ENCODE data around the gene CUL5.
A peak's percentile ranks its signal among the peaks of the same experiment; 100 is the strongest.

The CUL5 gene

DNA sequence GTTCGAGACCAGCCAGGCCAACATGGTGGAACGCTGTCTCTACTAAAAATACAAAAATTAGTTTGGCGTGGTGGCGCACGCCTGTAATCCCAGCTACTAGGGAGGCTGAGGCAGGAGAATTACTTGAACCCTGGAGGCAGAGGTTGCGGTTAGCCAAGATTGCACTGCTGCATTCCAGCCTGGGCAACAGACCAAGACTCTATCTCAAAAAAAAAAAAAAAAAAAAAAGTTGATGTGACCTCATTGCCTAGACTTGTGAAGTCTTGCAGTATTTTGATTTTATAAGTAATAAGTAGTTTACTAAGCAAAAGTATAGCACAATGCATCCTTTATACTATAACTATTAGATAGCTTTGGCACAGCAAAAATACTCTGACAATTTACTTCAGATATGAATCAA is 9.9 kb upstream of the CUL5 start:
- Histone ChIP-seq H3K27ac (ENCODE audit: low read depth, low read length) (no peak overlapping the region), H3K4me3 (ENCODE audit: low read length) (no peak overlapping the region), H3K9me2 (replicated peaks; ENCODE audit: control insufficient read depth, low read length) (no peaks in the 10 kb centered on the region), H3K27me3 (ENCODE audit: control insufficient read depth, low read length) (peaks cover 5% of the 10 kb centered on the region), H3K36me3 (ENCODE audit: control insufficient read depth, low read length) (no peaks in the 10 kb centered on the region), H3K79me2 (ENCODE audit: control insufficient read depth, low read length) (no peaks in the 10 kb centered on the region), H3K4me1 (ENCODE audit: control insufficient read depth, low read length) (no peaks in the 10 kb centered on the region), H3K4me2 (ENCODE audit: low read length) (no peak overlapping the region), H4K20me1 (ENCODE audit: control insufficient read depth, insufficient read depth, low read depth, low read length) (no peaks in the 10 kb centered on the region), H3K9me3 (ENCODE audit: control insufficient read depth, insufficient read depth, low read length) (no peaks in the 10 kb centered on the region), H3F3A (ENCODE audit: control insufficient read depth, insufficient read depth) (no peaks in the 10 kb centered on the region)
- TF ChIP-seq EZH2phosphoT487 (IDR thresholded peaks at IDR 0.05; ENCODE audit: borderline replicate concordance, low read length): no peak
- TF ChIP-seq, protein P1, sequence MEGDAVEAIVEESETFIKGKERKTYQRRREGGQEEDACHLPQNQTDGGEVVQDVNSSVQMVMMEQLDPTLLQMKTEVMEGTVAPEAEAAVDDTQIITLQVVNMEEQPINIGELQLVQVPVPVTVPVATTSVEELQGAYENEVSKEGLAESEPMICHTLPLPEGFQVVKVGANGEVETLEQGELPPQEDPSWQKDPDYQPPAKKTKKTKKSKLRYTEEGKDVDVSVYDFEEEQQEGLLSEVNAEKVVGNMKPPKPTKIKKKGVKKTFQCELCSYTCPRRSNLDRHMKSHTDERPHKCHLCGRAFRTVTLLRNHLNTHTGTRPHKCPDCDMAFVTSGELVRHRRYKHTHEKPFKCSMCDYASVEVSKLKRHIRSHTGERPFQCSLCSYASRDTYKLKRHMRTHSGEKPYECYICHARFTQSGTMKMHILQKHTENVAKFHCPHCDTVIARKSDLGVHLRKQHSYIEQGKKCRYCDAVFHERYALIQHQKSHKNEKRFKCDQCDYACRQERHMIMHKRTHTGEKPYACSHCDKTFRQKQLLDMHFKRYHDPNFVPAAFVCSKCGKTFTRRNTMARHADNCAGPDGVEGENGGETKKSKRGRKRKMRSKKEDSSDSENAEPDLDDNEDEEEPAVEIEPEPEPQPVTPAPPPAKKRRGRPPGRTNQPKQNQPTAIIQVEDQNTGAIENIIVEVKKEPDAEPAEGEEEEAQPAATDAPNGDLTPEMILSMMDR (IDR thresholded peaks at IDR 0.05; ENCODE audit: low read depth, low read length, poor library complexity, severe bottlenecking): no peak

DNA sequence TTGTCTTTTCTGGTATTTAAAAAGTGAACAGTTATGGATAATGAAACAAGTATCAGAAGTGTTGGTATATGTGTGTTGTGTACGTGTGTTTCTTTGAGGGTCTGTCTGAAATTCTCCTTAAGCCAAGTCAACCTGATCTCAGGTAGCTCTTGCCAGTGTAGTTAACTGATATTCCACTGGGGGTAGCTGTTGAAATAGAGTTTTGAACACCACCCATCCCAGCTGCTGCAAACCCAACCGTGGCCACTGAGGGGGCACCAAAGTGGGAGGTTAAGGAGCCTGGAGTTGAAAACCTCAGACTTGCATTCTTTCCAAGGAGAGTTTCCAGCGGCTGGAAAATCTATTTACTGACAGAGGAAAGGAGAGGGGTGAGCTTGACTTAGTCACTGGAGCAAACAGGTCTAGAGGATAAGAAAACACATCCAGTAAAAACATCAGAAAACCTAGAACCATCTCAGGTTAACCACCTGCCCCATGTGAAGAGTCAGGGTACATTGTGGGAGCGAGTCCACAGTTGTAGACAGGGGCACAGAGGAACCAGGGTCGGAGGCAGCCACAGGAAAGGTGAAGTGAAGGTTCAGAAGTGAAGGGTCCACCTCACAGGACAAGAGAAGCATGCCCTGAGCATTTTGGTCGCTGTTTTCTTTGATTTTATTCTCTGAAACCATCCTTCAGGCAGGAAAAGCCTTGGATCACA is 8.8 kb upstream of the CUL5 start:
- Histone ChIP-seq H3K4me3 (ENCODE audit: low read length) (no peak overlapping the region), H3K27ac (ENCODE audit: low read depth, low read length) (no peak overlapping the region), H4K20me1 (ENCODE audit: control insufficient read depth, insufficient read depth, low read depth, low read length) (no peaks in the 10 kb centered on the region), H3K9me2 (replicated peaks; ENCODE audit: control insufficient read depth, low read length) (no peaks in the 10 kb centered on the region), H3K79me2 (ENCODE audit: control insufficient read depth, low read length) (no peaks in the 10 kb centered on the region), H3K27me3 (ENCODE audit: control insufficient read depth, low read length) (peaks cover 3% of the 10 kb centered on the region), H3K36me3 (ENCODE audit: control insufficient read depth, low read length) (no peaks in the 10 kb centered on the region), H3K9me3 (ENCODE audit: control insufficient read depth, insufficient read depth, low read length) (no peaks in the 10 kb centered on the region), H3K4me2 (ENCODE audit: low read length) (no peak overlapping the region), H3K4me1 (ENCODE audit: control insufficient read depth, low read length) (no peaks in the 10 kb centered on the region), H3F3A (ENCODE audit: control insufficient read depth, insufficient read depth) (no peaks in the 10 kb centered on the region)
- TF ChIP-seq EZH2phosphoT487 (IDR thresholded peaks at IDR 0.05; ENCODE audit: borderline replicate concordance, low read length): no peak
- TF ChIP-seq, protein P1 (IDR thresholded peaks at IDR 0.05; ENCODE audit: low read depth, low read length, poor library complexity, severe bottlenecking): peak; percentile 84

DNA sequence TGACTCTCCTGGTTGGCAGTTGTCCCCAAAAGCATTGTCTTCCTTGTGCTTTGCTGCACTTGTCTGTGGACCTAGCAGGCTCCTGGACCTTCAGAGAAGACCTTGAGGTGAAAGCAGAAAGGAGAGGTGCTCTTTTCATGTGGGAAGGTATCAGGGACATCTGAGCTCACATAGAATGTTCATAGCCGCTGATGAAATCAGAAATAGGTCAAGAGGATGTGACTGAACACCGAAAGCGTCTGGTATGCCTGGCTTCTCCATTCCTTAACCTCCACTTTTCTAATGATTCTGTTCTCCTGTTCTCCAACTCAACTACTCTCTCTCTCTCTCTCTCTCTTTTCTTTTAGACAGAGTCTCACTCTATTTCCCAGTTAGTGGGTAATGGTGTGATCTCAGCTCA is 6.2 kb upstream of the CUL5 start:
- Histone ChIP-seq H3K36me3 (ENCODE audit: control insufficient read depth, low read length) (no peaks in the 10 kb centered on the region), H3K4me1 (ENCODE audit: control insufficient read depth, low read length) (no peaks in the 10 kb centered on the region), H3K9me3 (ENCODE audit: control insufficient read depth, insufficient read depth, low read length) (no peaks in the 10 kb centered on the region), H3K27me3 (ENCODE audit: control insufficient read depth, low read length) (no peaks in the 10 kb centered on the region), H3K27ac (ENCODE audit: low read depth, low read length) (no peak overlapping the region), H3K4me2 (ENCODE audit: low read length) (no peak overlapping the region), H3K79me2 (ENCODE audit: control insufficient read depth, low read length) (no peaks in the 10 kb centered on the region), H4K20me1 (ENCODE audit: control insufficient read depth, insufficient read depth, low read depth, low read length) (no peaks in the 10 kb centered on the region), H3K9me2 (replicated peaks; ENCODE audit: control insufficient read depth, low read length) (no peaks in the 10 kb centered on the region), H3K4me3 (ENCODE audit: low read length) (no peak overlapping the region), H3F3A (ENCODE audit: control insufficient read depth, insufficient read depth) (no peaks in the 10 kb centered on the region)
- TF ChIP-seq, protein P1 (IDR thresholded peaks at IDR 0.05; ENCODE audit: low read depth, low read length, poor library complexity, severe bottlenecking): no peak
- TF ChIP-seq EZH2phosphoT487 (IDR thresholded peaks at IDR 0.05; ENCODE audit: borderline replicate concordance, low read length): no peak

All from DOHH2 (cell line).